Stromal cell of bone marrow (primary cell): ENCODE results near the gene TMEM238L.
A peak's percentile ranks its signal among the peaks of the same experiment; 100 is the strongest.

Experiments used
- DNase-seq: peaks from one replicate; pipeline ENCODE4 v3.0.0-alpha.2; 2012; ENCODE audit warnings: low read depth

Gene TMEM238L

GRCh38 chr17:10773391-10773790 lies 30.5 kb downstream of the TMEM238L start:
- DNase-seq = no peak

DNA sequence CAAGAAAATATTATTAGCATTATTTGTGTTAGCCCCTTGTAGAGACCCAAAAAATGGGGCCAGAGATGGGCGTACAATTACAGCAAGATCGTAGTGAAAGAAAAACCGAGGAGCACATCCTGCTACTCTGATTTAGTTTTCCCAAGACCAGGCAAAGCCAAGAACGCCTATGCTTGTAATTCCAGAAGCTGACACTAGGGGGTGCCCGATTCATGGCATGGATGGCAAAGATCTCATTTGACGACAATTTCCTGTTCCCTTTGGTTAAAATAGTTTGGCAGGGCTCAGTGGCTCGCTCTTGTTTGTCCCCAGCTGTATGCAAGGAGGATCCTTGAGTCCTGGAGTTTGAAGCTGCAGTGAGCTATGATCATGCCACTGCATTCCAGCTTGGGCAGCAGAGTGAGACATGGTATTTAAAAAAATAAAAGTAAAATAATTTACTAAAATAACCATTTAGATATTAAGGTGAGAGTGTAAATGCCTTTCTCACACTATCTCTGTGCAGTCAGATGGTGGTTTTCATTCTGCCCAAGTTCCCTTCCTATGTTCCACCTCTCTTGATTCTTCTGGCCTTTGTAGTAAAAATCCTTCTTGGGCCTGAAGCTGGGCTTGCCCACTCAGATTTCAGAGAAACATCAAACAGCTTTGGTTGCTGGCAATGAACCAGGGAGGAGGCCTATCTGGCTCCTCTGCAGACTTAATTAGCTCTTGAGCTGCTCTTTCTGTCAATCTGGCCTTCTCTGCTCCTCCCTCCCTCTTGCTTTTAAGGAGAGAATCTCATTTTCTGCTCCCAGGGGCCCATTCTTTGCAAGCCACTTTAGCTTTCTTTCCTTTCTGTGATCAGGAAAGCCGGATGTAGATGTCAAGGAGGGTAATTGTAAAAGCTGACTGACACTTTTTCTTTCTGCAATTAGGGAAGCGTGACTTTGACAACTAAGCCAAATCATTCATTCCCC lies 31.2 kb downstream of the TMEM238L start:
- DNase-seq = no peak

DNA sequence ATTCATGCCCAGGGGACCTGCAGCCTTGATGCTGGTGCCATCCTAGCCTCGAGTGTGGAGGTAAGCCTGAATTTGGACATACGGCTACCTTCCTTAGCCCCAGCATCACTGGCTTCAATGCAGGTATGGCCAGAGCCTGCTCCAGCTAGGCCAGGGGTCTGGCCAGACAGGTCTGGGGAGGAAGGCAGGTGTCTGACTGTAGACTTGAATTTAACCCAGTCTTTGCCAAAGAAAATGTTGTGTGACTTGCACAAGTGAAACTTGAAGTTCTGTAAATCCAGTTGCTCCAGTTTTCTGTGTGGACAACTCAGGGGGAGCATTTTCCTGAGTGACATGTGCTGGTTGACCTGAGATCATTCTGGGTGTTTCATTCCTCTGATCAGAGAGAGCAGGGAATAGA lies 32.8 kb downstream of the TMEM238L start:
- no peak for DNase-seq

DNA sequence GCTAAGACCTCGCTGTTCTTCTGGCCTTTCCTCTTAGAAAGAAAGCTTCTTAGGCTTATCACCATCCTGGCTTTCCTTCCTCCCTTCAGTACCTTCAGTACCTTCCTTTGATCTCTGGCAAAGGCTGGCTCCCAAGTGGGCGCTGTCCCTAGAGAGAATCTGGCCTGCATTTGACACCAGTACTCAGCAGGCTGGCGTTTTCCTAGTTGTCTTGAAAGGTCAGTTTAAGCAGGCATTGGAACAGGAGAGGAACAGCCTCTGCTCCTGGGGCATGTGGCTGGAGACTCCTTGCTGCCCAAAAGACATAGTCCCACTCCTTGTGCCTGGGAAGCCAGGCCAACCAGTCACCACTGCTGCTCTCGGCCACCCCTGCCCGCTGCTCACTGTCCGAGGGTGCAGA lies 34.1 kb downstream of the TMEM238L start:
- DNase-seq = no peak

- DNase-seq = no peak
Observed at GRCh38 chr17:10768750-10769251, 35.1 kb downstream of the TMEM238L start.

DNA sequence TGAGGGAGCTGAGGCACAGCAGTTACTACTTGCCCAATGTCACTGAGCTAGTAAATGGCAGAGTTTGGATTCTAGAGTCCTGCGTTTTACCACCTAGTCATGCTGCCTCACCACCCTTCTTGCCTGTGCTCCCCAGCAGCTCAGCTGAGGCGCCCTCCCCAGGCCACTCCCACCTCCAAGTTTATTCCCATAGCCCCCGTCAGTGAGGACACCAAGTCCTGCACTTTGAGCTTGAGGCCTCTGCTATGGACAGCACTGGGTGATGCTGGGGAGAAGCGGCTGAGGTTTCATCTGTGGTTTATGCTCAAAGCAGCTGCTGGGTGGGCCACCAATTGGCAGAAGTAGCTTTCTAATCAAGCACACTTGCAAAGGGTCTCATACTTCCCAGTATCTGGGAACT lies 36.7 kb downstream of the TMEM238L start:
- DNase-seq = no peak

- DNase-seq = no peak
Observed at GRCh38 chr17:10762037-10762436, 41.9 kb downstream of the TMEM238L start.

- no peak for DNase-seq
Observed at GRCh38 chr17:10761281-10761680, 42.6 kb downstream of the TMEM238L start.

DNA sequence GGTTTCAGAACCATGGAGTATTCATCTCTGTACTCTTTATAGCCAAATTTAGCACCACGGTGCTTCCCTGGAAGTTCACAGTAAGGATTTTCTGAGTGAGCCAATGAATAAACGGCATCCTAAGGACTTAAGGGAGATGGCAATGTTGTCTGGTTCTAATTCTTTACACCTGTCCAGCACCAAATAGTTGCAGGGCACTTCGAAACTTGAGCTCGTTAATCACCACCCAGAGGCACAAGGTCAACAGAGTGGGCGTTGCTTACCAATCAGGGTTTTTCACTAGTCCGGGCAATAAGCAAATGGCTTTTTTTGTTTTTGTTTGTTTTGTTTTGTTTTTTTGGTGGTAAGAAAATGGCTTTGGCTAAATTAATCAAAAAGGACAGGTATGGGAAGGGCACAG lies 45.8 kb downstream of the TMEM238L start:
- no peak for DNase-seq

DNA sequence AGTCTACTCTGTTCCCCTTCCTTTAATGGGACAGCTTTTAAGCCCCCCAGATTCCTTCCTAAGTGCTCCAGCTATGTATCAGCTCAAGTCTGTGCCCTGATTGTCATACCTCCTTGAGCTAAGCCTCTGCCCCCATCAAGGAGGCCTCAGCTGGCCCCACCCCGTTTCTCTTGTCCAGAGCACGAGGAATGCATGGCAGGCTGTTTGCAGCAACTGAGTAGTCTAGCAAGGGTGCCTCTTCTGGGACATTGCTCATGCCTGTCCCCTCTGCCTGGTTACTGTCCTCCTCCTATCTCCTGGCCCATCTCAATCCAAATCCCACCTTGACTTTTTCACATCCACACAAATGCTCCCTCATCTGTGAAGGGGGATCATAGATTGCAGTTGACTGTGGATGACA lies 46.3 kb downstream of the TMEM238L start:
- DNase-seq = no peak

DNA sequence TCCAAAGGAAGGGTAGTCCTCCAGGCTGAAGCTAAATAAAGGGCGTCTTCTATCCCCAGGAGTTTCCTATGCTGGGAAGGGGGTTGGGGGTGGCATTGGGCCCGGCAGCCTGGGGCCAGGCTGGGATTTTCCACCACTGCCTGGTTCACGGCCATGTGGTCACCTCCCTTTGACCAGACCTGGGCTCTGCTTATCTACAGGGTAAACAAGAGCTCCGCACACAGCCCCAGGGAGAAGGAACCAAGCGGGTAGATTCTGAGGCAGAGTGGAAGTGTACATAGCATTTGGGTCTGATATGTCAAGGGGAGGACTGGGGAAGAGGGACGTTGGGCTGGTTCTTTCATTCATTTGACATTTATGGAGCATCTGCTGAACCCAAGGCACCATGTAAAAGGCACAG lies 46.8 kb downstream of the TMEM238L start:
- DNase-seq = no peak

GRCh38 chr17:10756619-10757018 lies 47.3 kb downstream of the TMEM238L start:
- no peak for DNase-seq

DNA sequence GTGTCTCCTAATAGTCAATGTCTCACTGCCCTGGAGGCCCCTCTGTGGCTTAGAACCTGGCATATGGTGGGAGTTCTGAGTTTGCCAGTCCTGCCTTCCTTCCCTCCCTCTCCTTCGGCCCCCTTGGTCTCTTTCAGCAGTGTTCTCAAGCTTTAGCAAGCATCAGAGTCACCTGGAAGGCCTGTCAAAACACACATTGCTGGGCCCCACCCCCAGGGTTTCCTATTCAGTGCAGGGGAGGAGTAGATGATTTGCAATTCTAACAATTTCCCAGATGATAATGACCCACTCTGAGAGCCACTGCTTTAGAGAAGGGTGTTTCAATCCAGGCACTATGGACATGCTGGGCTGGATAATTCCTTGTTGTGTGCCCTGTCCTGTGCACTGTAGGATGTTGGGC lies 47.7 kb downstream of the TMEM238L start:
- DNase-seq = no peak

- DNase-seq = no peak
Observed at GRCh38 chr17:10755592-10756127, 48.2 kb downstream of the TMEM238L start.

DNA sequence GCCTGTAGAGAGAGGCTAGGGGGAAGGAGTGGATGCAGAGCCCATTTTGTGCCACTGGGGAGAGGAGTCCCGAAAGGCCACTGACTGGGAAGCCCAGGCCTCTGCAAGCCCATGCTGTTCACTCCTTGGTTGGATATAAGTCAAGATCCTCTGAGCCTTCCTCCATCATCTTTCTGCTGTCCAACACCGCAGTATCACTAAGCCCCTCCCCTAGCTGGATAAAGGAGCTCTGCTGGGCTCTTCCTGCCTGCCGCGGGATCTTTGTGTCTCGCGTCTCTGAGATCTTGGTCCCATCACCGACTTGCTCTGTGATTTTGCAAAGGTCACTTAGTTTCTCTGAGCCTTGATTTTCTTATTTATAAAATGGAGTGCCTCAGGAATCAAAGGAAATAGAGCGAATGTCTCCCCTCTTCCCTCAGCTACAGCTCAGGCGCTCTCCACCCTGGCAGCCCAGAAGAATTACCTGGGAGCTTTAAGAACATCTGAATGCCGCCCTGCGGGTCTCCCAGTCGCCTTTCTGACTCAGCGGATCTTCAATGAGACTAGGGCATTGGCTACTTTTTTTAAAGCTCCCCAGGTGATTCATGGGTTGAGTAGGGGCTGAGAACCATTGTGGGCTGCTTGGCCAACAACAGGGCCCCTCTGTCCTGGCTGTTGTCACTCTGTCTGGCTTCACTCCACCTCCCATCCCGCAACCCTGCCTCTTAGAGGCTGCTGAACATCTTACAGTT lies 48.9 kb downstream of the TMEM238L start:
- DNase-seq = no peak

DNA sequence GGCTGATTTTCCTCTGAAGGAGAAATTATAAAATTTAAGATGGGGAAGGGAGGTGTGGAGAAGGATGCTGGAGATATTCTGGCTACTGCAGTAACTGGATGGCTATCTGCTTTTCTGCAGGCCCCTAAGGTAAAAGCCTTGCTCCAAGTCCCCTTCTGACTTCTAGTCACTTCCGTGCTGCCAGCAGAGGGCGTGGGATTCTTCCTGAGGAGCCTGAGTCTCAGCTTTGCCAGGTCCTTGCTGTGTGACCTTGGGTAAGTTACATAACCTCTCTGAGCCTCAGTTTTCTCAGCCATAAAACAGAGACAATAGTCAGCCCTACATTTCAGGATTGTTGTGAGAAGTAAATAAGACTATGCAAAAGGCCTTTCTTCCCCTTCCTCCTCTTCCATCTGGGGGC lies 49.8 kb downstream of the TMEM238L start:
- DNase-seq = no peak

DNA sequence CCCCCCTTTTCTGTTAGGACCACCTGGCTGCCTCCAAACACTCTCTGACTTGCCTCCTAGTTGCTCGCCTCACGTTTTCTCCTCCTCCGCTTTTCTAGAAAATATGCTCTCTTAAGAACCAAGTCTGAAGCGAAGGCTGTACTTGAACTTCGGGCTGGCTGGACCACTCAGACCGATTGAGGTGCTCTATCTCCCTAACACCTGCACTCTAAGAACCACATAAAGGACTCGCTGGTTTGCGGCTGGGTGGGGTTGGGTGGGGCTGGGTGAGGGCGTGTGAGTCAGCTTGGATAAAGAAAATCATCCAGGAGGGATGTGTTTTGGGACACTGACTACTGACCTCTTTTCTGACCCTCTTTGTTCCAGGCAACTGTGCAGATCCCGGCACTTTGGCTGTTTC lies 51.2 kb downstream of the TMEM238L start:
- no peak for DNase-seq

GRCh38 chr17:10751563-10751962 lies 52.3 kb downstream of the TMEM238L start:
- no peak for DNase-seq

DNA sequence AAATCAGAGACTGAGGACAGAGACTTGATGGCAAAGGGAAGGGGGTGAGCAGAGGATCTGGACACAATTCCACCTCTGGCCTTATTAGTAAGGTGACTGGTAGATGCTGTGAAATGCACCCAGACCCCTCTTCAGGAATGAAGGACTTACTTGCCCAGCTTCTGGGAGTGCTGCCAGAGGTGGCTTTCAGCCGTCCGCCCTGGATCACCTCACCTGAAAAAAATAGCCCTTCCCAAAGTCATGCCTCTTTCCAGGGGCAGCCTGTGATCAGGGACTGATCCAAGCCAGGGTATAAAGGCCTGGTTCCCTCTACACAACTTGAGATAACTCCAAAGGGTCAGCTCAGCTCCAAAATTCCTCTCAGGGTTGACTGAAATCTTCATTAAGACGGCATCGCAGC lies 53.7 kb downstream of the TMEM238L start:
- DNase-seq = no peak

DNA sequence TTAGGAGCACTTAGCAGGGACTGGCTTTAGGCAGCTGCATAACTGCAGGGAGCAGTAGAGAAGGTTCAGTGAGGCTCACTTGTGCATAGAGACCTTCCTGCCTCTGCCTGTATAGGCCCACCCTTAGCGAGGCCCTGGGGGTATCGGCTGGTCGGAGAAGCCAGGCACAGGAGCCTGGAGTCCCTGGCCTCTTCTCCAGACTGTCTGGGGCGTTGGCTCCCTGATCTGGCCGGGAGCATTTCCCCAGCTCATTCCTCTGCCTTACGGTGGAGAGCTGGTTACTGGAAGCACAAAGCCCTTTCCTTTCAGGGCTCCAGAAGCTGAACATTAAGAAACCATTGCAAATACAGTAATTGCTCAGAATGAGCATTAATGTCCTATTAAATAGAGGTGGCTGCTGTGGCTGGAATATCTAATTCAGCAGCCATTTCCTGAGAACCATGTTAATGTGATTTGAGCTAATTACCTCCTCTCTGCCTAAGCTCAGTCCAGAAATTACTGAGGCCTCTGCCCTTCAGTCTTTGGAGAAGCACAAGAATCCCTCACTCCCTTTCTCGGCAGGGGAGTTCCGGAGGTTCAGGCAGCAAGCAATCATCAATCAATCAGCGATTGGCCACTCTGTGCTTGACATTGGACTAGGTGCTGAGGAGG lies 55.2 kb downstream of the TMEM238L start:
- no peak for DNase-seq

- DNase-seq = peak; percentile 40
Observed at GRCh38 chr17:10745231-10745630, 58.7 kb downstream of the TMEM238L start.
